NK-92 treated with Interleukin-12 subunit alpha and Interleukin-12 subunit beta, amount 100 ng/mL, for 24 hours (cell line): ENCODE results near the gene WNK1.
"Not testable (repeated sequence)": the region's sequence is repeated elsewhere in the genome, so short reads cannot be mapped to it uniquely, and the experiment has no call there.

ENCODE experiments used
- DNase-seq: peaks from one replicate; lab custom pipeline; 2025; lab: John Stamatoyannopoulos, UW

The WNK1 gene

DNA sequence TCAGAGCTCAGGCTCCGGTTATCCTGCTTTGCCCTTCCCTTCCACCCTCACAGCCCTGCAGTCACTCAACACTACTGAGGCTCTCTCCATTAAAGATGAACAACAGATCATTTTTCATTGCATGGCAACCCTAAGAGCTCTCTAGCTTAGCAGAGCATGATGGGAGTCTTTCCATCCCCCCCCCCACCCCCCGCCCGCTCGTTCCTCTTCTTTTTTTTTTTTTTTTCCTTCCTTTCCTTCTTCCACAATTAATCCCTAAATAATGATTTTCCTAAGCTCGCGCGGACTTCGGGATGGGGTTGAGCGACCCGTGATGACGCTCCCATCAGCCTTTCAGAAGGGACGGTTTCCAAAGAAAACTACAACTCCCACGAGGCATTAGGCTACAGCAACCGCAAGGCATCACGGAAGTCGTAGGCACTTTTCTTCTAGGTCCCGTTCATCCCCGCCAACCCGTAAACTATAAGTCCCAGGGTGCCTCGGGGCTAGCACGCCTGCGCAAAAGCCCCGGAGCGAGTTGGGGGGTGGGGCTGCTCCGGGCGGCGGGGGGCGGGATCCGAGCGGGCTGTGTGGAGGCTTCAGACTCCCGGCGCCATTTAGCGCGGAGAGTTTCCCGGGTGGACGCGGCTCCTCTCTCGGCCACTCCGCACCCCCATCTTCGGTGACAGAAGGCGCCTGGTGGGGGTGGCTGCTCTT is at the start of gene WNK1:
TSS of gene WNK1 (plus strand) at position 581 of the 696 bp plus-strand sequence. CDS start 987 bp downstream, outside the sequence.
- DNase-seq = peak; percentile 82

DNA sequence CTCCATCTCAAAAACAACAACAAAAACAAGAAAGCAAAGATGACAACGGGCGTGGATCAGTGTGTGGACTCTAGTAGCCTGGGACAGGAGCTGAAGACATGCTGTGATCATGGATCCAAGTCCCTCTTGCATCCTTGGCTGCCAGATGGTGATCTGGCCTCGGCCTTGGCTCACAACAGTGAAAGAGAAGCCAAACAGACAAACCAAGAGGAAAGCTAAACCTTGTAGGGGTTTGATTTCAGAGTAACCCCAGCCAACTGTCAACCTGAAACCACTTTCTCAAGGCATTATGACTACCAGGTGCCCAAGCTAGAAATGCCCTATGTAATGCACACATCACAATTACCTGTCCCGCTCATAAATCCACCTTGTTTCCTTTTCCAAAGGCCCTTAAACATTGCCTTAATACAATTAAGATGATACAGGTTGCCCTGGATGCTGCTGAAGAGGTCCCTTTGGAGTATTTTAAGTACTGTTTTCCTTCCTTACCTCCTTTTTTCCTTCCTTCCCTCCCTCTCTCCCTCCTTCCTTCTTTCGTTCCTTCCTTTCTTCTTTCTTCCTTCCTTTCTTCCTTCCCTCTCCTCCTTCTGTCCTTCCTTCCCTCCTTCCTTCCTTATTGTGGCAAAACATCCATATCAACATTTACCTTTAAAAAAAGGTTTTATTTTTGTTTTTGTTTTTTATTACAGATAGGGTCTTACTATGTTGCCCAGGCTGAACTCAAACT is 47.7 kb upstream of the WNK1 start:
- DNase-seq = no peak

- DNase-seq = not testable (repeated sequence)
Measured at GRCh38 chr12:708084-708483, 44.3 kb upstream of the WNK1 start.

GRCh38 chr12:709455-710020 is 42.8 kb upstream of the WNK1 start:
- no peak for DNase-seq

- DNase-seq = no peak
Measured at GRCh38 chr12:712172-712863, 40.1 kb upstream of the WNK1 start.

DNA sequence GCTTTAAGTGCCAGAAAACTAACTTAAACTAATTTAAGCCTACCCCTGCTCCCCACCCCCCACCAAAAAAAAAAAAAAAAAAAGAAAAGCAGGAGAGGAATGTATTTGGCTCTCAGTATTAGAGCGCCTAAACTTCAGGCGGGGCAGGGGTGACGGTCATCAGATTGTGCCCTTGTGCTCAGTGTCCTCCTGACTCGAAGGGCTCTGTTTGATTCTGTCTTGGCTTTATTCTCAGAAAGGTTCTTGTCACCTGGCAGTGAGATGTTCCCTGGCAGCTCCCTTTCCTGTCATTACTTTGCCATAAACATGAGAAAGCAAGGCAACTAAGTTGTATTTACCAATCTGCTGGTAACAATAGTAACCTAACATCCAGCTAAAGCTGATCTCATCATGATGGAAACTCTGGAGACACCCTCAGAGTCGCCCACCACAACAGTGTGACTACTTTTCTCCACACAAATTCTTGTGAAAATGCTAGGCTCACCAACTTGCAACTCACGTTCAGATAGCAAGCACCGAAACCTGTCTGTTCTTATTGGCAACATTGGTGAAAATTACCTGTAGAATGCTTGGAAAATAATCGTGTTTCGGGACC is 39.0 kb upstream of the WNK1 start:
- DNase-seq = no peak

DNA sequence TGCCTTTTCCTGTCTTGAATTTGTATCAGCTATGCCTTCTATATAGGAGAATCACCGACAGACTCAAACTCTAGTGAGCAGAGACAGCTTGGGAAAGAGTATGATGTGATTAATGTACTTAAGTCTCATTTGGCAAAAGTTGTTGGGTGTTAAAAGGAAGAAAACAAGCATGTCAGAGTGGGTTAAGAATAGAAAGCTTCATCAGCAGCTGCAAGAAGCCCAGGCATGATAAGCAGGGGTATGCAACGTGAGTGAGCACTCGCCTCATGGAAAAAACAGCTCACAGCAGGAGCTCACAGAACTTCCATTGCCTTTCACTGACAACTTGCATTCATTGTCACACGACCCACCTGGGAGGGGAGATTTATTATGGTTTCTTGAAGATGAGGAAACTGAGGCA is 35.9 kb upstream of the WNK1 start:
- no peak for DNase-seq

GRCh38 chr12:718756-719102 is 33.6 kb upstream of the WNK1 start:
- no peak for DNase-seq

DNA sequence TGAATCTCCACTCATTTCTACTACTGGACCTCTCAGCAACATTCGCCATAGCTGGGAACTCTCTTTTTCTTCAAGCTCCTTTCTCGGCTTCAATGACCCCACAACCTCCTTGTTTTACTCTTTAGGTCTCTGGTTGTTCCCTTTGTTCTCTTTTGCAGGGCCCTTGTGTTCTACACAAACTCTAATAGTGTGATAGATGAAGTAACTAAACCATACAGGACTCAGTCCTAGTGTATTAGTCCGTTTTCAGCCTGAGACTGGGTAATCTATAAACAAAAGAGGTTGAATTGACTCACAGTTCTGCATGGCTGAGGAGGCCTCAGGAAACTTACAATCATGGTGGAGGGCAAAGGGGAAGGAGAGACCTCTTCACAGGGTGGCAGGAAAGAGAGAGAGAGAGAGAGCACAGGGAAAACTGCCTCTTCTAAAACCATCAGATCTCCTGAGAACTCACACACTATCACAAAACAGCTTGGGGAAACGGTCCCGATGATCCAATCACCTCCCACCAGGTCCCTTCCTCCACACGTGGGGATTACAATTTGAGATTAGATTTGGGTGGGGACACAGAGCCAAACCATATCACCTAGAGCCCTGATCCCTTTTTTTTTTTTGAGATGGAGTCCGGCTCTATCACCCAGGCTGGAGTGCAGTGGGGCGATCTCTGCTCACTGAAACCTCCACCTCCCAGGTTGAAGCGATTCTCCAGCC is 32.0 kb upstream of the WNK1 start:
- no peak for DNase-seq

DNA sequence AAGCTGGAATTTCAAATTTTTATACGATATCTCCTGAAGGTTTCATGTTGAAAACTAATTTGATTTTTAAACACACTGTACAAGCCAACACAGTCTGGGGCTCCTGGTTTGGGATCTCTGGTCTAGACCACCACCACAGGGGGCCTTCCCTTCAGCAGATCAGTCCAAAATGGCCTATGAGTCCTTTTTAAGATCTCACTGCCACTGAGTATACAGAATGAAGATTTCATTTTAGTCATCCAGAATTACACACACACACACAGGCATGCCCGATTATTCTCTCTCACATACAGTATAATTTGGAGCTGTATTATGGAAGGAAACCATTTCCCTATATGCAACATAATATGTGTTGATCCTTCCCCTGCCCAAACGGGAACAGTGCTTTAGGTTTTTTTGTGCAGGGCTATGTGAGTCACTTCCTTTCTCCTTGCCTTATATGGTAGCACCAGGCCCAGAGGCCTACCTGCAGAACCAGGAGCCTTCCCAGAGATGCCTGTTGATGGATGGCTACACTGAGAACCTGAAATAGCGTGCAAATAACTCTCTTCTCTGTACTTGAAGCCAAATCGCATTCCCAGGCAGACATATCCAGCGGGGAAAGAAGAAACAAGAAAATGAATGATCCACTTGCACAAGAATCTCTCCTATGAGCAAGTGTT is 28.1 kb upstream of the WNK1 start:
- no peak for DNase-seq

GRCh38 chr12:725076-725475 is 27.3 kb upstream of the WNK1 start:
- no peak for DNase-seq

DNA sequence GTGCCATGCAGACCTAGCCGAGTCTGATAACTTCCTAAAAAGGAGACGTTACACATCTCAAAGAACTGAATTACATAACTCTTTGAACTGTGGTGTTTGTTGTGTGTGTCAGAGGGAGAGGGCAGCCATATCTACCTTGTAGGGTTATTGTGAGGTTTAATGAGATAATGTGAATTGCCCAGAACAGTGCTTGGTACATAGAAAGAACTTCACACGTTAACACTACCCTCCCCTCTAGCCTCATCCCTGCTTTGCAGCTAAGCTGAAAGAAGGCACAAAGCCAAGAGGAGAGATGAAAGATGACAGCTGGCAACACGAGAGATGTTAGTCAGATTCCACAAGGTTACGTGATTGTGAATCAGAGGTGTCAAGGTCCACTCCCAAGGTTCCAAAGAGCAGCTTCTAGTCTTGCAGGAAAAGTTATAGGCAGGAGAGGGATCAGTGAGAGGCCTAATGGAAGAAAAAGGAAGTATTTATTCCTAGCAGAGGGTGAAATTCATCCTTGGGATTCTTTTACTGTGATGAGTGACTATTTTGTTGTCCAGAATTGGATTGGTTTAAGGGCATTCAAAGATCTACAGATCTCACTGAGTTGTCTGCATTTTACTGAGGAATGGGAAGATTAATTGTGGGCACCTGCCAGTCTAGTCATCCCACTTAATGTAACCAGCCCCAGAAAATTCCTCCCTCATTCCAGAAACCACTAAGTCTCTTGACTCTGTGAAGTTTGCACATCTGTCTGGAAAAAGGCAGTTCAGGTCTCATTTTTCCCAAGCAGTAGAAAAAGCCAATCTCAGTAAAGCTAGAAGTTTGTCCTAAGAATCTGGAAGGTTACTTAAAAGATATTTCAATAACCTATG is 25.9 kb upstream of the WNK1 start:
- no peak for DNase-seq

DNA sequence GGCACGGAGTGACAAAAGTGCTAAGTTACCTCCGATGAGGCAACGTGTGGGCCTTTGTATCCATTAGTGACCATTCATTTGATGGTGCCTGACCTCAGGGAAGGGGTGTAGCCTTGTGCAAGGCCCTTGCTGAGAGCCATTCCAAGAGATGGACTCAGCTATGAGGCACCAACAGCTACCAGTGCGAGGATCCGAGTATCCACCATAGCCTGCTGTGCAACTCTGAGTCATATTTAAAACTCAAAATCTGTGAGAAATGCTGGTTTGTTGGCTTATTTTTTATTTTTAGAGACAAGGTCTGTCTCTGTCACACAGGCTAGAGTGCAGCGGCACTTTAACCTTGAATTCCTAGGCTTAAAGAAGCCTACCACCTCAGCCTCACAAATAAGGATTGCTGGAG is 25.1 kb upstream of the WNK1 start:
- no peak for DNase-seq

GRCh38 chr12:728781-729180 is 23.6 kb upstream of the WNK1 start:
- no peak for DNase-seq

DNA sequence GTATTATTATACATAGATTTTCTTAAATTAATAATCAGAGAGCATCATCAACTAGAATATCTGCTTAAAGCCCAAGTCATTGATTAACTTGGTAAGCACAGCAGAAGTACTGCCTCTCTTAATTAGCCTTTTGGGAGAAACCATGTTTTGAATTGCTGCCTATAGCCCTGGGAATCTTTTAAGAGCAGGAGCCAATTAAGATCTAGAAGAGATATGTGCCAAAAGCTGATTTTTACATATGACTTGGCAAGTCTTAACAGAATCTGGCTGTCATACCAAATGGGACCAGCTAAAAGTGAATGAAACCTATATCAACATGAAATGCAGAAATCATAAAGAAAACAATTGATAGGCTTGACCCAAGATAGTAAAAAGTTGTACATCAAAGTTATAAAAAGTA is 23.2 kb upstream of the WNK1 start:
- DNase-seq = no peak

GRCh38 chr12:730550-730949 is 21.8 kb upstream of the WNK1 start:
- DNase-seq = no peak

DNA sequence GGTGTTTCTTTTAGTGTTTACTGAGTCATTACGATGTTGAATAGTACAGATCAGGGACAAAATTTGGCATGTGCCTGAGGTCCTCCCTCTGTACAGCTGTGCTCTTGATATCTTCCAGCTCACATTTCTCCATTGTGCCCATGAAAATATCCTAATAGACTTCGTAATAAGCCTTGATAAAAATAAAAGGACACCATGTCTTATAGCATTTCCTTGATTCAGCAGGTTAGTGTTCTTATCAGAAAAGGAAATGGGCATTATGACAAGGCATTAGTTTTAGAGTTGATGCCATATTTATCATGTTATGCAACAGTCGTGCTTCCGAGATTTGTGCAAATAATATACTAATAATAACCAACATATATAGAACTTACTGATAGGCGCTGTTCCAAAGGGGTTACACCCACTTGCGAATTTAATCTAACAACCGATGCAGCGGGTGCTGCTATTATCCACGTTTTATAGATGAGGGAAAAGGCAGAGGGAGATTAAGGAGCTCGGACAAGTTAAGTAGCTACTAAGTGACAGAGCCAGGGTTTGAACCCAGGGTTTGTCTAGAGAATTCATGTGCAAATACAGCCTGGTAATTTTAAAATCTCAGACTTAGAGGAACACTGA is 15.1 kb upstream of the WNK1 start:
- DNase-seq = no peak

GRCh38 chr12:738712-739111 is 13.7 kb upstream of the WNK1 start:
- no peak for DNase-seq

- no peak for DNase-seq
Measured at GRCh38 chr12:739349-739748, 13.0 kb upstream of the WNK1 start.

DNA sequence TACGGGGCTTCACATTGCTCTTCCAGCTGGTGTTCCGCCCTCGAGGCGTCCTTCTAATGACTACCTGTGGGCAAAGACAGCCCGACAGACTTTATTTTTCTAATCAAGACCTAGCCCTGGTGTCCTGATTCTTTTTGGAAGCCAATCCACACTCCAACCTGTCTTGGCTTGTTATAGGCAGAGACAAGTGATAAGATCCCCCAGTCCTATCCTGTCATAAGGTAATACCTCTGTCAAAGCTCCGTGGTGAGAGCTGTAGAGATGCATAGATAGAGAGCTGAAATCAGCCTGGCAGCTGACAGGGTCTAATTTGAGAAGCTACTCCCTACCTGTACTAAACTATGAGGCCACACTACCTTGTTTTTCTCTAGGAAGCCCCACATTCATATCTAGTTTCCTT is 11.5 kb upstream of the WNK1 start:
- no peak for DNase-seq
